Keratinocyte (primary cell): ENCODE data around the gene CCT6B.
A peak's percentile ranks its signal among the peaks of the same experiment; 100 is the strongest.

Experiments
- EZH2 ChIP-seq: IDR thresholded peaks from one replicate; pipeline ENCODE4 v1.6.1; 2012; ENCODE audit warnings: inconsistent platforms, mild to moderate bottlenecking, low read length, moderate library complexity
- TF ChIP-seq, protein P1 (sequence below), 3 experiments: IDR thresholded peaks in 1 of 3; conservative IDR thresholded peaks in 1 of 3; optimal IDR thresholded peaks in 1 of 3; 2 replicates in 2 of 3; 3 replicates in 1 of 3; pipeline versions ENCODE3 to v1.5.1; 2011; ENCODE audit warnings: low read length in 3 of 3, mild to moderate bottlenecking in 3 of 3, moderate library complexity in 2 of 3, control low read depth in 1 of 3, inconsistent platforms in 1 of 3; ENCODE audit not compliant: insufficient read depth in 2 of 3; ENCODE audit errors: extremely low read depth in 1 of 3

- TF ChIP-seq, protein P1, sequence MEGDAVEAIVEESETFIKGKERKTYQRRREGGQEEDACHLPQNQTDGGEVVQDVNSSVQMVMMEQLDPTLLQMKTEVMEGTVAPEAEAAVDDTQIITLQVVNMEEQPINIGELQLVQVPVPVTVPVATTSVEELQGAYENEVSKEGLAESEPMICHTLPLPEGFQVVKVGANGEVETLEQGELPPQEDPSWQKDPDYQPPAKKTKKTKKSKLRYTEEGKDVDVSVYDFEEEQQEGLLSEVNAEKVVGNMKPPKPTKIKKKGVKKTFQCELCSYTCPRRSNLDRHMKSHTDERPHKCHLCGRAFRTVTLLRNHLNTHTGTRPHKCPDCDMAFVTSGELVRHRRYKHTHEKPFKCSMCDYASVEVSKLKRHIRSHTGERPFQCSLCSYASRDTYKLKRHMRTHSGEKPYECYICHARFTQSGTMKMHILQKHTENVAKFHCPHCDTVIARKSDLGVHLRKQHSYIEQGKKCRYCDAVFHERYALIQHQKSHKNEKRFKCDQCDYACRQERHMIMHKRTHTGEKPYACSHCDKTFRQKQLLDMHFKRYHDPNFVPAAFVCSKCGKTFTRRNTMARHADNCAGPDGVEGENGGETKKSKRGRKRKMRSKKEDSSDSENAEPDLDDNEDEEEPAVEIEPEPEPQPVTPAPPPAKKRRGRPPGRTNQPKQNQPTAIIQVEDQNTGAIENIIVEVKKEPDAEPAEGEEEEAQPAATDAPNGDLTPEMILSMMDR (optimal IDR thresholded peaks at IDR 0.05 in 1 of 3, IDR thresholded peaks at IDR 0.05 in 1 of 3, conservative IDR thresholded peaks at IDR 0.05 in 1 of 3; ENCODE audit: extremely low read depth in 1 of 3, insufficient read depth in 2 of 3, low read length in 3 of 3): peak; percentile 34 to 82 (median 66)
- no peak for TF ChIP-seq EZH2
Measured at GRCh38 chr17:34892461-34893249, 68.6 kb downstream of the CCT6B start.
